Measurements from ENCODE around the gene RANBP17. TPM values are rescaled to one million over a fixed set of nuclear protein-coding genes. Genes with fewer than 3 reads are reported as not detected.

The RANBP17 gene
- total and polyA plus RNA-seq, 2 of the 4 experiments (the other 2 are of a cell fraction) = 8.2 to 29.0 TPM

GRCh38 chr5:170880084-170880483 lies 18.3 kb downstream of the RANBP17 start:
- Histone ChIP-seq H2BK120ac (ENCODE audit: low read depth, low read length) (no peak overlapping the region), H3K4me3 (ENCODE audit: insufficient read depth, low read depth, low read length) (no peak overlapping the region), H3K9me3 (ENCODE audit: control insufficient read depth, insufficient read depth, low read length) (no peaks in the 10 kb centered on the region), H2AK9ac (replicated peaks; ENCODE audit: low read depth, low read length, poor library complexity) (no peak overlapping the region), H2AFZ (replicated peaks; ENCODE audit: low read length, poor library complexity) (no peak overlapping the region), H3K4ac (ENCODE audit: low read depth, low read length) (no peak overlapping the region), H3K14ac (replicated peaks; ENCODE audit: low read depth, low read length) (no peak overlapping the region), H2BK15ac (ENCODE audit: low read depth, low read length) (no peak overlapping the region), H3K27me3 (ENCODE audit: control insufficient read depth, insufficient read depth, low read length) (no peaks in the 10 kb centered on the region), H2BK5ac (ENCODE audit: low read depth, low read length, poor library complexity, severe bottlenecking) (no peak overlapping the region), H4K8ac (ENCODE audit: low read depth in 2 of 2, low read length in 2 of 2) (no peak overlapping the region), H3K9me1 (ENCODE audit: insufficient read depth, low read length) (peaks cover 4% of the 10 kb centered on the region; the same call in 1 of the 2 replicates), H3K4me2 (ENCODE audit: low read depth, low read length) (no peak overlapping the region), H3K27ac (ENCODE audit: insufficient read depth, low read length) (no peak overlapping the region), H3K56ac (ENCODE audit: extremely low read depth, insufficient read depth, low read length) (no peak overlapping the region), H3K23ac (ENCODE audit: low read depth, low read length) (no peak overlapping the region), H2BK20ac (ENCODE audit: low read depth, low read length) (no peak overlapping the region), H4K20me1 (ENCODE audit: insufficient read depth, low read length) (no peaks in the 10 kb centered on the region), H3K4me1 (ENCODE audit: control insufficient read depth, insufficient read depth, low read length) (no peaks in the 10 kb centered on the region; the same call in 1 of the 2 replicates), H4K5ac (ENCODE audit: low read depth, low read length) (no peak overlapping the region), H4K91ac (ENCODE audit: insufficient read depth, low read depth, low read length) (no peak overlapping the region), H3K79me1 (ENCODE audit: low read depth in 1 of 2, low read length in 2 of 2) (peaks cover 0 to 18% of the 10 kb centered on the region in 2 experiments; a peak in 3 of 4 replicates), H3K36me3 (ENCODE audit: control insufficient read depth, insufficient read depth, low read length) (peaks cover 3% of the 10 kb centered on the region), H2AK5ac (ENCODE audit: low read depth, low read length) (no peak overlapping the region), H3K18ac (ENCODE audit: low read depth, low read length) (no peak overlapping the region), H3K9ac (ENCODE audit: low read depth, low read length) (no peak overlapping the region)
- no CpG with 5 or more reads among the region's 2 CpGs for WGBS, 2 experiments (ENCODE audit: extremely low coverage in 2 of 2, insufficient read length in 1 of 2)
- no peak for ATAC-seq (ENCODE audit: low read depth)
- no peak for TF ChIP-seq RCOR1 (IDR thresholded peaks at IDR 0.05; ENCODE audit: insufficient replicate concordance, low read length)
- no peak for TF ChIP-seq POLR2A (IDR thresholded peaks at IDR 0.05; ENCODE audit: low read depth, low read length)
- no peak for TF ChIP-seq MAZ (IDR thresholded peaks at IDR 0.05; ENCODE audit: borderline replicate concordance, low read depth, low read length)
- no peak for TF ChIP-seq USF2 (IDR thresholded peaks at IDR 0.05; ENCODE audit: low read depth, low read length)
- TF ChIP-seq FOS (IDR thresholded peaks at IDR 0.05; ENCODE audit: low read depth, low read length) = no peak
- no peak for TF ChIP-seq CEBPB (IDR thresholded peaks at IDR 0.05; ENCODE audit: low read depth, low read length)
- no peak for TF ChIP-seq RFX5 (IDR thresholded peaks at IDR 0.05; ENCODE audit: low read depth, low read length)
- TF ChIP-seq MAFK (IDR thresholded peaks at IDR 0.05; ENCODE audit: low read depth, low read length) = no peak
- TF ChIP-seq CHD1 (IDR thresholded peaks at IDR 0.05; ENCODE audit: low read depth, low read length) = no peak
- TF ChIP-seq RAD21 (IDR thresholded peaks at IDR 0.05; ENCODE audit: low read length) = no peak
- TF ChIP-seq CTCF (conservative IDR thresholded peaks at IDR 0.05; ENCODE audit: low read depth, low read length) = no peak
- no peak for TF ChIP-seq NFE2L2 (IDR thresholded peaks at IDR 0.05; ENCODE audit: low read depth, low read length)
- no peak for TF ChIP-seq SMC3 (IDR thresholded peaks at IDR 0.05; ENCODE audit: low read depth, low read length)
- dilution Hi-C loops (cut with HindIII; ENCODE audit: low sequenced_read_pairs, unreplicated experiment) = no loop called here
- ChIA-PET CTCF (interaction anchor here (1.6 kb wide), 1 partner anchor 12 kb away, joined by 3 read pairs; no protein-coding TSS in a partner anchor), POLR2A (ENCODE audit: unreplicated experiment) (no interaction called here)
- intact Hi-C loops (cut with micrococcal nuclease) = no loop called here
- in situ Hi-C loops (cut with MboI; ENCODE audit: low sequenced_read_pairs) = no loop called here
- BruUV-seq (replicated peaks) = no TSS peak
- no peak for DNase-seq

All from IMR-90 (cell line).